A172 (cell line): ENCODE measurements around the gene PRTFDC1. TPM values are rescaled to one million over a fixed set of nuclear protein-coding genes. Genes with fewer than 3 reads are reported as not detected.
"Not testable (repeated sequence)": the region's sequence is repeated elsewhere in the genome, so short reads cannot be mapped to it uniquely, and the experiment has no call there.

ENCODE experiments used
- DNase-seq: peaks from one replicate; pipeline ENCODE4 v3.0.0-alpha.2; 2015; ENCODE audit warnings: low spot score
- total RNA-seq: library from RNA; depleted of rRNA; stranded (reverse); fragments of >200 nt; shearing (Covaris generic); gene quantifications from 2 replicates; pipeline ENCODE4 v1.2.3, GENCODE V29; 2014; rRNA removed

Gene PRTFDC1, protein sequence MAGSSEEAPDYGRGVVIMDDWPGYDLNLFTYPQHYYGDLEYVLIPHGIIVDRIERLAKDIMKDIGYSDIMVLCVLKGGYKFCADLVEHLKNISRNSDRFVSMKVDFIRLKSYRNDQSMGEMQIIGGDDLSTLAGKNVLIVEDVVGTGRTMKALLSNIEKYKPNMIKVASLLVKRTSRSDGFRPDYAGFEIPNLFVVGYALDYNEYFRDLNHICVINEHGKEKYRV
- 10.1 and 15.8 TPM in 2 replicates for total RNA-seq

DNA sequence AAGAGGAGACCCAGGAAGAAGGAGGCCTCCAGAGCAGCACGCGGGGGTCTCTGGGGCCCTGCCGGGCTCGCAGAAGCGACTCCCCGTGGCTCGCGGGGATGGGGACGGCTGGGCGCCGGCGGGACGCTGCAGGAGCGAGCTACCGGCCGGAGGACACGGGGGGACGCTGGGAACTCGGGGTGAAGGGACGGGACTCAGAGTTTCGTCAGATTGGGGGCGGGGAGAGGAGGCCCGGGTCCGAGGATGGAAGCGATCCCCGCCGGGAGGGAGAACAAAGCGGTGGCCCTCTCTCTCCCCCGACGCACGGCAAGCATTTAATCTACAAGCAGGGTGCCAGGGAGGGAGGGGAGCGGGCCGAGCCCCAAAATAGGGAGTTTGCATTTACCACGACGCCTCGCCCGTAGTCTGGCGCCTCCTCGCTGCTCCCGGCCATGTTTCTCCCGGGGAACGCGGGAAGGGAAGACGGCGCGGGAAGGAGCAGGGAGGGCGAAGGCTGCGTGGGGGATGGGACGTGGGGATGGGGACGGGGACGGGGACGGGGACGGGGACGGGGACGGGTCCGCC, at the start of gene PRTFDC1:
Gene PRTFDC1, minus strand, starts transcription at position 464 of the 564 bp plus-strand sequence. Its CDS starts 31 bp downstream, at position 433.
- no peak for DNase-seq

DNA sequence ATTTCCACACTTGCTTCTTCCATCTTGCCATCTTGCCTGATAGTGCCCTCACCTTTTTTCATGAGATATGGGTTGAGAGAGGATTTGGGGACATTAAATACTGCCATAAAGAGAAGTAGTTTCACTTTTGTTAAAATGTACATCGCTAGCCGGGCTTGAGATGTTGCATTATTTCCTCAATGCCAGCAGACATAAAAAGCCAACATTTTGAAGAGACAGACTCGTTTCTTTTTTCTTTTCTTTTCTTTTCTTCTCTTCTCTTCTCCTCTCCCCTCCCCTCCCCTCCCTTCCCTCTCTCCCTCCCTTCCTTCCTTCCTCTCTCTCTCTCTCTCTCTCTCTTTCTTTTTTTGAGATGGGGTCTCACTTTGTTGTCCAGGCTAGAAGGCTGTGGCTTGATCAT, 45.6 kb upstream of the PRTFDC1 start:
- no peak for DNase-seq

- DNase-seq, result no peak
These were observed 42.7 kb upstream of the PRTFDC1 start for GRCh38 chr10:24995072-24995471.

DNA sequence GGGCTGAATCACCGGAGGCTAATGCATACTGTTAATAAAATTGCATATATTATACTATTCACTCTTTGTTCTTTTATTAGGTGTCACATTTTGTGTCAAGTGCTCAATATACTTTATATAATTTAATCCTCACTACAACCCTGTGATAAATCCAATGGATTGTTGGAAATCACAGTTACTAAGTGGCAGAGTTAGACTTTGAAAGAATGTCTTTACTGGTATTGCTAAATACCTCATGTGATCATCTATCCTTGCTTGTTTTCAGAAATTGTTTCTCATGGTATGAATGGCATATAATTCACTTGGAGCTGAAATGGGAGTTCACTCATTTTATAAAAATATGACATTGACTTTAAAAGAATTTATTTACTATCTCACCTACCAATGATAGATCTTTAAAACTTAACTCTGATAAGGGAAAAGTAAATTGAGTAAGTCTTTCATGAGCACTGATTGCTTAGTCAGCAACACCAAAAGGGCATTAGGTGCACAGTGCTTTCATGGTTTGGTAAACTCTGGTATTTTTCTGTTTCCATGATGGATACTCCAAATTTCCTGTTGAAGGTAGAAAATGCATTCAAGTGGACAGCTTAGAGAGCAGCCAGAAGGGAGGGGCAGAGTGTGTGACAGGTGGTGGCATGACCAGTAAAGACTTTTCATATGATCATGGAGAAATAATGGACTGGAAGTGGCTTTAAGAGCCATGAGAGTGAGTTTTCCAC, 41.0 kb upstream of the PRTFDC1 start:
- DNase-seq, result no peak

DNA sequence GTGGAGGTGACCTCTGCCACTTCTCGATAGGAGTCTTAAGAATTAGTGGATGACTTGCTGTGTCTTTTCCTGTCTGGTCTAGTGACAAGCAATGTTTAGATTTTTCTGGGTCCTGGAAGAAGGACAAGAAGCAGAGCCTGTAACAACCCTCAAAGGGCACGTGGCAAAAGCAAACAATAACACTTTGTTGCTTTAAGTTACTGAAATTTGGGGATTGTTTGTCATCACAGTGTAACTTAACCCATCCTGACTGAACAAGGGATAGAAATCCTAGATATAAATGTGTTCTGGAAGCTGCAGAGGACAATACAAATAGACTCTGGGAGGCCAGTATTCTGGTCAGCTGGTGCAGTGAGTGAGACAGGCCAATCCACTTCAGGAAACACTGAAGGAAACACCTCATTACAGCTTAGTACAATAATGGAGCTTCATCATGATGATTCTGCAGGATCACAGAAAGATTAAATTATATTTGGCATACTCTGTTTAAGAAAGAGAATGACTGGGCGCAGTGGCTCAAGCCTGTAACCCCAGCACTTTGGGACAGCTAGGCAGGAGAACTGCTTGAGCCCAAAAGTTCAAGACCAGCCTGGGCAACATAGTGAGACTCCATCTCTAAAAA, 40.2 kb upstream of the PRTFDC1 start:
- DNase-seq, result no peak

- no peak for DNase-seq
These were observed 38.9 kb upstream of the PRTFDC1 start for GRCh38 chr10:24991298-24991697.

DNA sequence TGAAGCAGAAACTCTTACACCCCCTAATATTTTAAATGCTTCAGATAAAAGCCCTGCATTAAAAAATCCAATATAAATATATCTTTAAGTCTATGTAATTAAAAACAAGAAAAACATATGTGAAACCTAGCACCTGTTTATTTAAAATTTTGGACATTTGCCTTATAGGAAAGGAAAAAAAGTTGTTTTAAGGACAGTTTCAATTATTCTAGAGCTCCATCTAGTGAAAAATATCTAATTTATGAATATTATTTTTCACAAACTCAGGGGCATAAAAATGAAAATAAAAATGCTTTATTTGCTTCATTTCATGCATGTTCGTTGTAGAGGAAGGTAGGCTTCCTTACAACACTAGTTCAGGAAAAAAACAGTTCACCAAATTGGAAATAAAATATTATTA, 37.5 kb upstream of the PRTFDC1 start:
- no peak for DNase-seq

DNA sequence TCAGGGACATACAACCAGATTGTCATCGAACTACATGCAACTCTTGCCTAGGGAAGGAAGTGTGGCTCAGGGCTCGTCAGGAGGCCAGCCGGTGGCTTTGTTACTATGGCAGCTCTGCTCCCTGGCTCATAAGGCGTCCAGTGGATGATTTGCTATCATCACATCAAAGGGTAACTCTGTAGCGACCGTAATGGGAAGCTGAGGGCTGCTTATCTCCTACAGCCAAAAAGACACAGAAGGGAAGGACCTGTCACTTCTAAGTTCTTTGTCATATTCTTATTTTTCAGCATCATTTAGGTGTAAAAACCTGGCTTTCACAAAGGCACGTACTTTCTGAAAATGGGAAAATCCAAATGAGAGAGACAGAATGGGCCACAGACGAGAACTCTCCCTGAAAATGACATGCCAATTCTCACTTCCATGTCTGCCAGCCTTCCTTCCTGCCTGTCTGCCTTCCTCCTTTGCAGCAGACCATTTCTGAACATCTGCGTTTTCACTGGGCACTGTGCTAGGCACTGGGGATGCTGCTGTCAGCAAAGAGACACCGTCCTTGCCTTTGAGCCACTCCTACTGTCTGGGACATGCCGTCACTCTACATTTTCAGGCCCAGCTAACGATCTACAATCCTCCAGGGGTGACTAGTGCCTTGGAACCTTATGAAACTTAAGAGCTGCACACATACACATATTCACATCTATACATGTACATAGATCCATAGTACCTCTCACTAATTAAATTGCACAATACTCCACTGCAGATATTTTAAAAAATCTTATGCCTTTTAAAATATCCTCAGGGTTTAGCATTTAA, 36.6 kb upstream of the PRTFDC1 start:
- DNase-seq, result no peak

GRCh38 chr10:24984906-24985305, 32.5 kb upstream of the PRTFDC1 start:
- DNase-seq, result no peak

- DNase-seq, result no peak
These were observed 31.5 kb upstream of the PRTFDC1 start for GRCh38 chr10:24983946-24984345.

- no peak for DNase-seq
These were observed 30.7 kb upstream of the PRTFDC1 start for GRCh38 chr10:24983130-24983529.

GRCh38 chr10:24982319-24983112, 30.1 kb upstream of the PRTFDC1 start:
- no peak for DNase-seq

DNA sequence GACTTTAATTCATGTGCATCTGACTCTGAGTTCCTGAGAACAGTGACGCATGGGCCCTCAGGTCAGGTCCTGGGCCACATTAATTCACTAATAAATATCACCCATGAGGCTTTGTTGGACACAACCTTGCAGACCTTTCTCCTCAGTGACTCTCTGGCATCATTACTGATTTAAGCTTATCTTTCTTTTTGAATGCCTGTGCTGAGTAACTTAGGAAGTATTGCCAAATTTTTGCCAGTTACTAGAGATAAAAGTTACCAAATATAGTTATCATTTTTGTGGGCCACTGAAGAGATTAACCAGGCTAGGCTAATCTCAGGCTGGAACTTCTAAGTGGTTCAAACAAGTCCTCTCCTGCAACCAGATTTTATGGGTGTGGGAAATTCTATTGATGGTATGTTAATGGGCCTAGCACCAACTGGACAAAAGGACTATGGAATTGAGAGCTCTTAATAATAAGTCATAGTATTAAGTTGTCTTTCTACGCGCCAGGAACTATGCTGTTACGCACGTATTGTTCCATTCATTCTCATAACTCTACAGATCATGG, 28.8 kb upstream of the PRTFDC1 start:
- DNase-seq, result peak; percentile 41

GRCh38 chr10:24979685-24980084, 27.3 kb upstream of the PRTFDC1 start:
- DNase-seq, result no peak

DNA sequence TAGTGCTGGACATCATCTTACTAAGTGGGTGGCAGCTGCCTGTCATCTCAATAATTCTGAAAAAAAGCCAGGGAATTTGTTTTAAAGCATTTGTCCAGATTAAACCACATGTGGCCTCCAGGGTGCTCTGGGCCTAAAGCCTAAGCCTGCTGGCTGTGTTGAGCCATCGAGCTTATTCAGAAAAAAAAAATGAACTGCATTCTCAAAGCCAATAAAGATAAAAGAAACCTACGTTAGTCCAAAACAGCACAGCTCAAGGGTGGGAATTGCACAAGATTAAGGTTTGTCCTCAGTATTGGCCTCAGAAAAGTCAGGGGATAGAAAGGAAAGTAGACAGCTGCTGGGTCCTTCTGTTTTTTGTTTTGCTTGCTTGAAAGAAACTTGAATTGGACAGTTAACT, 22.6 kb upstream of the PRTFDC1 start:
- DNase-seq, result no peak

- DNase-seq, result no peak
These were observed 20.8 kb upstream of the PRTFDC1 start for GRCh38 chr10:24973163-24973562.

DNA sequence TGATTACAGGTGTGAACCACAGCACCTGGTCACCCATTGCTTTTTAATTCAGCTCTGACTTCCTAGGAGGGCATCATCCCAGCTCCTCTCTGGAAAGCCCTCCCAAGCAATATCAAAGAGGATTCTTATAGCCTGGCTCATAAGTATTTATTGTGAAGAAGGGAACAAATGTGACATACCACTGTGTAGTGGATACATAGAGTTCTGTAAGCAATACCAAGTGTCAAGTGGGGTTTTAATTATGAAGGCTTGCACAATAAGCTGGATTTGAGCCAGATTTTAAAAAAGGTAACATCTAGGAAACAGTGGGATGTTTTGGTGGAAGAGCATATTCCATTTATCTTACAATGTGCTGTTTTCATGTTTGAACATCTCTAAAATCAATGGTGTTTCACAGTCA, 19.0 kb upstream of the PRTFDC1 start:
- no peak for DNase-seq

- no peak for DNase-seq
These were observed 17.5 kb upstream of the PRTFDC1 start for GRCh38 chr10:24969841-24970281.

DNA sequence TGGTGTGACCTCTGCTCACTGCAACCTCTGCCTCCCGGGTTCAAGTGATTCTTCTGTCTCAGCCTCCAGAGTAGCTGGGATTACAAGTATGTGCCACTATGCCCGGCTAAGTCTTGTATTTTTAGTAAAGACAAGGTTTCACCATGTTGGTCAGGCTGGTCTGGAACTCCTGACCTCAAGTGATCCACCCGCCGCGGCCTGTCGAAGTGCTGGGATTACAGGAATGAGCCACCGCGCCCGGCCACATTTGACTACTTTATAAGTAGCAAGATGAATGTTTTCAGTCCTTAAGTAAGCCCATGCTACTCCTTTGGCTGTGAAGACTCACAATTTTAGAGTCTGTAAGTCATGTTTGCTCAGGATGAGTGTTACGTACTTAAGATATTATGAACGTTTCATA, 16.5 kb upstream of the PRTFDC1 start:
- not testable (repeated sequence) for DNase-seq

DNA sequence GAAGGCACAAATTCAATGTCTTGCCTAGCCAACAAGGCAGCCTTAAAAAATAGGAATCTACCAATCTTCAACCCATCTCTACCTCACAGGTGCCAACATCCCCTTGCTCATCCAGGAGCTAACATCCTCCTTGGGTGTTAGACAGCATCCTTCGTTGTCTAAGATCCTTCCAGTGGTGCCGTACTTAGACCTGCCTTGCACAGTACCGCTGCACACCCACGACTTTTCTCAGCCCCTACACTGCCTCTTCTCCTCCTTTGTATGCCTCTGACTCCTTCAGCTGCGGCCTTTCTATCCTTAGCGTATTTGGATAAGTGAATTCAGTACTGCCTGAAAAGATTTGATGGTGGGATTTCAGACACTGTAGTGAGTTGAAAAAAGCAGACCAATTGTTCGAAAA, 15.9 kb upstream of the PRTFDC1 start:
- DNase-seq, result no peak
